PC-3 (cell line): Measurements from ENCODE around the gene LATS2. TPM values are rescaled to one million over a fixed set of nuclear protein-coding genes. Genes with fewer than 3 reads are reported as not detected.
A peak's percentile ranks its signal among the peaks of the same experiment; 100 is the strongest.

Experiments
- ATAC-seq: fragments of 200-7000 bp; cut with Tn5 transposase; 2 replicates; pipeline ENCODE4 v1.9.1; 2020; ENCODE audit warnings: mild to moderate bottlenecking, moderate library complexity
- BruUV-seq: library from RNA; stranded (reverse); fragments of 400-500 nt; replicated peaks from 2 replicates; lab custom pipeline; 2021; lab: Mats Ljungman, UMichigan
- CTCF ChIA-PET: fragments of 300-600 bp; sonication (Branson Sonifier 250); formaldehyde crosslinking; loops from one replicate; lab custom pipeline; 2022; ENCODE audit warnings: antibody characterized with exemption; lab: Charles Lee
- POLR2A ChIA-PET: fragments of 300-600 bp; sonication (Branson Sonifier 250); formaldehyde crosslinking; loops from one replicate; lab custom pipeline; 2022; ENCODE audit warnings: antibody characterized with exemption; ENCODE audit not compliant: unreplicated experiment; lab: Charles Lee
- DNase-seq: peaks from one replicate; pipeline ENCODE4 v3.0.0-alpha.2; 2015
- H2AFZ ChIP-seq: fragments of 300-600 bp; sonication (generic); 2 replicates; pipeline ENCODE4 v1.6.0; 2016; ENCODE audit warnings: antibody characterized with exemption, low read length
- H3F3A ChIP-seq: fragments of 300-600 bp; sonication (generic); one replicate; pipeline ENCODE4 v1.6.0; 2017; ENCODE audit warnings: antibody characterized with exemption, low read length, control low read depth, mild to moderate bottlenecking; ENCODE audit not compliant: unreplicated experiment
- H3K27ac ChIP-seq: fragments of 300-600 bp; sonication (generic); 2 replicates; pipeline ENCODE4 v1.5.1; 2016; ENCODE audit warnings: mild to moderate bottlenecking, low read length
- H3K27me3 ChIP-seq: fragments of 300-600 bp; sonication (generic); 2 replicates; pipeline ENCODE4 v1.6.1; 2016; ENCODE audit warnings: low read length, mixed read lengths
- H3K36me3 ChIP-seq: fragments of 300-600 bp; sonication (generic); 2 replicates; pipeline ENCODE4 v1.6.1; 2016; ENCODE audit warnings: low read depth, mixed run types, low read length, mixed read lengths
- H3K4me1 ChIP-seq: fragments of 300-600 bp; sonication (generic); 2 replicates; pipeline ENCODE4 v1.5.1; 2016; ENCODE audit warnings: low read length; ENCODE audit not compliant: insufficient read depth
- H3K4me2 ChIP-seq: fragments of 300-600 bp; sonication (generic); 2 replicates; pipeline ENCODE4 v1.6.0; 2016; ENCODE audit warnings: low read length
- H3K4me3 ChIP-seq: fragments of 300-600 bp; sonication (generic); 2 replicates; pipeline ENCODE4 v1.5.1; 2016; ENCODE audit warnings: mild to moderate bottlenecking, low read length, mixed read lengths
- H3K79me2 ChIP-seq: fragments of 300-600 bp; sonication (generic); 2 replicates; pipeline ENCODE4 v1.6.1; 2017; ENCODE audit warnings: low read length, mixed read lengths
- H3K9ac ChIP-seq: fragments of 300-600 bp; sonication (generic); 2 replicates; pipeline ENCODE4 v1.6.0; 2016; ENCODE audit warnings: mild to moderate bottlenecking, low read length
- H3K9me2 ChIP-seq: fragments of 300-600 bp; sonication (generic); replicated peaks from 2 replicates; pipeline ENCODE4 v1.6.1; 2016; ENCODE audit warnings: mixed run types, low read length, mixed read lengths
- H3K9me3 ChIP-seq: fragments of 300-600 bp; sonication (generic); 2 replicates; pipeline ENCODE4 v1.6.1; 2016; ENCODE audit warnings: low read length, mixed read lengths
- H4K20me1 ChIP-seq: fragments of 300-600 bp; sonication (generic); 2 replicates; pipeline ENCODE4 v1.6.1; 2016; ENCODE audit warnings: low read length, mixed read lengths
- CTCF ChIP-seq: fragments of 300-600 bp; sonication (generic); conservative IDR thresholded peaks from 2 replicates; pipeline ENCODE4 v1.5.1; 2017; ENCODE audit warnings: antibody characterized with exemption, low read depth, mild to moderate bottlenecking, low read length
- EZH2 ChIP-seq: fragments of 300-600 bp; sonication (generic); IDR thresholded peaks from one replicate; pipeline ENCODE4 v1.6.1; 2017; ENCODE audit warnings: antibody characterized with exemption, mild to moderate bottlenecking, low read length; ENCODE audit not compliant: unreplicated experiment
- EZH2phosphoT487 ChIP-seq: fragments of 300-600 bp; sonication (generic); IDR thresholded peaks from 2 replicates; pipeline ENCODE4 v1.6.1; 2018; ENCODE audit warnings: mild to moderate bottlenecking, antibody characterized with exemption, low read length, borderline replicate concordance
- intact Hi-C: fragments of 100-400 bp; cut with micrococcal nuclease; formaldehyde crosslinking; loops from 2 replicates; pipeline ENCODE4 v1.9.0; 2023
- total RNA-seq: library from RNA; depleted of rRNA; stranded (reverse); fragments of >200 nt; gene quantifications from 2 replicates; pipeline ENCODE4 v1.2.3, GENCODE V29; 2014

LATS2 gene
- total RNA-seq, 1 experiment from 2014 or later = 11.0 TPM

DNA sequence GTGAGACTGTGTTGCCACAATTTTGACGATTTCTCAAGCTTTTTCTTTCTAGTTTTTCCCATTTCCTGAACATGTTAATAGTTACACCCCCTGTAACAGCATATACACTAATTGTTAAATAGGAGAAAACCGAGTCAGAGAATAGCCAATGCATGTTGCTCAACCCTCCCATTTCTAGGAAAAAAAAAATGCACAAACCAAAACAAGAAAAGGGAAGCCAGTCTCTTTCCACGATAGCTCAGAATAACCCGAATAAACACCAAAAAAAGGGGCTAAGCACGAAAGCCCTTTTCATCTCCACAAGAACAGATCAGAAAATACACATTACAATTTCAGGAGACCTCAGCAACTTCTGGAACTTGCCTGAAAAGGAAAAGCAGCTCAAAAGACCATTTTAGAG, 16.3 kb downstream of the LATS2 start:
- peaks cover 87% of the 10 kb centered on the region for H3K79me2 ChIP-seq
- no peak for ATAC-seq

DNA sequence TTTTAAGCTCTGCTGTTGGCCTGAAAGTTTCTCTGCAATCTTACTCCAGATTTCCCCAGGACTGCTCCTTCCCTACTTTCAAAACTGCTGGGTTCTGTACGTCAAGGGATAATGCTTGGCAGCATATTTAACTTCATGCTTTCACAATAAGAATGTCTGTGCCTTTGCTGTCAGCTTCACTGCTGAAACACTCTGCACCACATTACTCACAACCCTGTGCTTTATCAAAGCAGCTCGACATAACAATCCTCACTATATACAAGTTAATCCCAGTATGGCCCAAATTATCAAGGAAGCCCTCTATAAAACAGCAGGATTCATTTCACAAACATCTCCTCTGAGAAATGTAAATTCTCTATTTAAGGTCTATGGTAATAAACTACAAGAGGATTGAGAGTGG, 17.5 kb downstream of the LATS2 start:
- no TSS peak for BruUV-seq
- H3K4me3 ChIP-seq = no peak overlapping the region
- POLR2A ChIA-PET = no interaction called here
- peaks cover 88% of the 10 kb centered on the region for H3K79me2 ChIP-seq
- no peaks in the 10 kb centered on the region for H3K9me3 ChIP-seq
- DNase-seq (no peak), ATAC-seq (peak; percentile 29; the same call in 1 of the 2 replicates)
- no peak overlapping the region for H3K27ac ChIP-seq
- H3F3A ChIP-seq = no peaks in the 10 kb centered on the region
- H3K4me1 ChIP-seq = no peaks in the 10 kb centered on the region
- no peak for TF ChIP-seq CTCF
- TF ChIP-seq EZH2phosphoT487 = no peak
- TF ChIP-seq EZH2 = no peak
- H3K27me3 ChIP-seq = no peaks in the 10 kb centered on the region
- H2AFZ ChIP-seq = no peak overlapping the region
- no peak overlapping the region for H3K9ac ChIP-seq
- H3K9me2 ChIP-seq = no peaks in the 10 kb centered on the region
- peaks cover 10% of the 10 kb centered on the region; the same call in 1 of the 2 replicates for H4K20me1 ChIP-seq
- no peak overlapping the region for H3K4me2 ChIP-seq
- intact Hi-C loops = no loop called here
- peaks cover 3% of the 10 kb centered on the region; the same call in 1 of the 2 replicates for H3K36me3 ChIP-seq
- CTCF ChIA-PET = no interaction called here

More for the DNA sequence above, 16.3 kb downstream of the LATS2 start:
- Histone ChIP-seq H3K4me1 (no peaks in the 10 kb centered on the region), H3K9me2 (no peaks in the 10 kb centered on the region), H3K4me2 (no peak overlapping the region), H3K9me3 (no peaks in the 10 kb centered on the region), H2AFZ (no peak overlapping the region), H3F3A (no peaks in the 10 kb centered on the region), H3K9ac (no peak overlapping the region), H4K20me1 (peaks cover 10% of the 10 kb centered on the region; the same call in 1 of the 2 replicates), H3K4me3 (no peak overlapping the region), H3K36me3 (peaks cover 3% of the 10 kb centered on the region; the same call in 1 of the 2 replicates), H3K27me3 (no peaks in the 10 kb centered on the region), H3K27ac (no peak overlapping the region)
- intact Hi-C loops = no loop called here
- ChIA-PET POLR2A (no interaction called here), CTCF (no interaction called here)
- no peak for TF ChIP-seq CTCF
- TF ChIP-seq EZH2 = no peak
- TF ChIP-seq EZH2phosphoT487 = no peak
- no TSS peak for BruUV-seq
- DNase-seq = no peak

GRCh38 chr13:21040120-21040826, 21.1 kb downstream of the LATS2 start:
- Histone ChIP-seq H3F3A (no peaks in the 10 kb centered on the region), H3K9me3 (no peaks in the 10 kb centered on the region), H3K27ac (no peak overlapping the region), H3K9me2 (no peaks in the 10 kb centered on the region), H3K4me3 (no peak overlapping the region), H4K20me1 (peaks cover 4% of the 10 kb centered on the region; the same call in 1 of the 2 replicates), H2AFZ (no peak overlapping the region), H3K9ac (no peak overlapping the region), H3K79me2 (peaks cover 92% of the 10 kb centered on the region), H3K4me1 (peaks cover 6% of the 10 kb centered on the region), H3K36me3 (peaks cover 3% of the 10 kb centered on the region; the same call in 1 of the 2 replicates), H3K4me2 (no peak overlapping the region), H3K27me3 (no peaks in the 10 kb centered on the region)
- intact Hi-C loops = no loop called here
- BruUV-seq = no TSS peak
- ATAC-seq (no peak), DNase-seq (no peak)
- TF ChIP-seq CTCF (no peak), EZH2phosphoT487 (no peak), EZH2 (no peak)
- ChIA-PET POLR2A (no interaction called here), CTCF (interaction anchor here (0.6 kb wide), 1 partner anchor 976 kb away, joined by 3 read pairs; no protein-coding TSS in a partner anchor)
